Thyroid gland (tissue), 4 donors: Measurements from ENCODE around the gene HPCAL1.

Experiments used
- CTCF ChIP-seq, 6 experiments: fragments of 200-600 bp in 3 of 6; fragments of 450-650 bp in 3 of 6; sonication (generic) in 3 of 6; IDR thresholded peaks; one replicate each; pipeline ENCODE4 v1.5.1; 2016 to 2019; ENCODE audit warnings: antibody characterized with exemption in 6 of 6, mild to moderate bottlenecking in 2 of 6, inconsistent platforms in 1 of 6, moderate library complexity in 1 of 6
- POLR2A ChIP-seq, 2 donors: fragments of 450-650 bp; IDR thresholded peaks; one replicate each; pipeline ENCODE4 v1.6.1; 2017; ENCODE audit warnings: antibody characterized with exemption in 2 of 2, mild to moderate bottlenecking in 2 of 2, moderate library complexity in 1 of 2

- no peak for TF ChIP-seq POLR2A (IDR thresholded peaks at IDR 0.05)
- TF ChIP-seq CTCF (IDR thresholded peaks at IDR 0.05), result no peak
These were observed 112.3 kb downstream of the HPCAL1 start for GRCh38 chr2:10415048-10415447.
